Fibroblast of skin of back (primary cell): ENCODE results near the gene SWAP70.
A peak's percentile ranks its signal among the peaks of the same experiment; 100 is the strongest.
"Not testable (repeated sequence)": the region's sequence is repeated elsewhere in the genome, so short reads cannot be mapped to it uniquely, and the experiment has no call there.

Experiments used
- DNase-seq: peaks from one replicate; pipeline ENCODE4 v3.0.0-alpha.2; 2013

SWAP70 gene

GRCh38 chr11:9693801-9694553, 30.1 kb downstream of the SWAP70 start:
- DNase-seq: no peak

- DNase-seq: not testable (repeated sequence)
Observed at GRCh38 chr11:9695228-9695627, 31.4 kb downstream of the SWAP70 start.

- no peak for DNase-seq
Observed at GRCh38 chr11:9697766-9698165, 33.9 kb downstream of the SWAP70 start.

- DNase-seq: no peak
Observed at GRCh38 chr11:9700105-9700801, 36.4 kb downstream of the SWAP70 start.

- no peak for DNase-seq
Observed at GRCh38 chr11:9701799-9702198, 37.9 kb downstream of the SWAP70 start.

GRCh38 chr11:9703280-9703679, 39.4 kb downstream of the SWAP70 start:
- no peak for DNase-seq

- no peak for DNase-seq
Observed at GRCh38 chr11:9704037-9704436, 40.2 kb downstream of the SWAP70 start.

GRCh38 chr11:9704620-9705019, 40.7 kb downstream of the SWAP70 start:
- no peak for DNase-seq

- not testable (repeated sequence) for DNase-seq
Observed at GRCh38 chr11:9705361-9705760, 41.5 kb downstream of the SWAP70 start.

- peak; percentile 42 for DNase-seq
Observed at GRCh38 chr11:9708544-9708943, 44.7 kb downstream of the SWAP70 start.

- no peak for DNase-seq
Observed at GRCh38 chr11:9710223-9710622, 46.3 kb downstream of the SWAP70 start.

- DNase-seq: no peak
Observed at GRCh38 chr11:9710852-9711251, 47.0 kb downstream of the SWAP70 start.

- no peak for DNase-seq
Observed at GRCh38 chr11:9711454-9712307, 47.8 kb downstream of the SWAP70 start.

- DNase-seq: no peak
Observed at GRCh38 chr11:9714272-9714940, 50.5 kb downstream of the SWAP70 start.

GRCh38 chr11:9716275-9717039, 52.6 kb downstream of the SWAP70 start:
- DNase-seq: peak; percentile 58

- no peak for DNase-seq
Observed at GRCh38 chr11:9717040-9717357, 53.1 kb downstream of the SWAP70 start.

- DNase-seq: no peak
Observed at GRCh38 chr11:9717719-9718118, 53.8 kb downstream of the SWAP70 start.

- DNase-seq: no peak
Observed at GRCh38 chr11:9718147-9718546, 54.3 kb downstream of the SWAP70 start.

GRCh38 chr11:9719566-9720289, 55.9 kb downstream of the SWAP70 start:
- no peak for DNase-seq

- no peak for DNase-seq
Observed at GRCh38 chr11:9720290-9720630, 56.4 kb downstream of the SWAP70 start.

- DNase-seq: no peak
Observed at GRCh38 chr11:9722023-9722422, 58.1 kb downstream of the SWAP70 start.
